ENCODE results near the gene TBCC.
"Not testable (repeated sequence)": the region's sequence is repeated elsewhere in the genome, so short reads cannot be mapped to it uniquely, and the experiment has no call there.

Gene TBCC

DNA sequence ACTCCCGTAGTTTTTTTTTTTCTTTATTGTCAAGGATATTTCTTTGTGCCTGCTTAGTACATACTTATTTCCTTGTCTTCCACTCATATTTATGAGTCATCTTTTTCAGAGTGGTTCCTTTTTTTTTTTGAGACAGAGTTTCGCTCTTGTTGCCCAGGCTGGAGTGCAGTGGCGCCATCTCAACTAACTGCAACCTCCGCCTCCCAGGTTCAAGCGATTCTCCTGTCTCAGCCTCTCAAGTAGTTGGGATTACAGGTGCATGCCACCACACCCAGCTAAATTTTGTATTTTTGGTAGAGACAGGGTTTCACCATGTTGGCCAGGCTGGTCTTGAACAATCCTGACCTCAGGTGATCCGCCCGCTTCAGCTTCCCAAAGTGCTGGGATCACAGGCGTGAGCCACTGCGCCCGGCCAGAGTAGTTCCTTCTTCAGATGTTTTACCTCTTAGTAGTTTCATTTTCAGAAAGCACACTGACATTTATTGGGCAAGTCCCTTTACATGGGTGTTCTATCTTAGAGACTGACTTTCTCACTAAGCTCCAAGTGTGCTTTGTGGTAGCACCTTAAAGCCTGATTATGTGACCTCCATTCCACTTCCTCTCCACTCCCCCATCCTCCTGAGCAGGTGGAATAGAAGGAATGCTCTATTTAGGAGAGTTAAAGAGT, 29.1 kb upstream of the TBCC start:
- H3K4me3 ChIP-seq (ENCODE audit: low read depth, low read length); DNase-seq (ENCODE audit: low read depth): not testable (repeated sequence)

DNA sequence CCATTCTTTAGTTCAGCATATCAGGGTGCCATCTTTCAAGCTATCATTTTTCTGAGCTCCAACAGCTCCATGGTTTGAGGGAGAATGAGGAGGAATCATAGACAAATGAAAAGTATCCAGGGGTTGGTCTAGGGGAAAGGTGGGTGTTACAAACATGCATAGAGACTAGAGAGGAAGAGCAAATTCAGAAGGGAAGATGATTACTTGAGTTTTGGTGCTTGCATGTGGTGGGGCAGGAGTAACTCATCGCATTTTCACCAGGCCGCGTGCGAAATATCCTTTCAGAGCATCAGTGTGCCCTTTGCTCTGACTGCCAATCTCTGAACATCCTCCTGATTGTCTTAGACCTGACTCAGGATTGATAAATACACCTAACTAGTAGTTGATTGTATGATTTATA, 28.3 kb upstream of the TBCC start:
- no peak overlapping the region for H3K4me3 ChIP-seq (ENCODE audit: low read depth, low read length)
- DNase-seq (ENCODE audit: low read depth), result no peak

GRCh38 chr6:42771741-42772100, 25.8 kb upstream of the TBCC start:
- no peak overlapping the region for H3K4me3 ChIP-seq (ENCODE audit: low read depth, low read length)
- no peak for DNase-seq (ENCODE audit: low read depth)

- DNase-seq (ENCODE audit: low read depth), result no peak
These were observed 23.9 kb upstream of the TBCC start for GRCh38 chr6:42769836-42770235.

DNA sequence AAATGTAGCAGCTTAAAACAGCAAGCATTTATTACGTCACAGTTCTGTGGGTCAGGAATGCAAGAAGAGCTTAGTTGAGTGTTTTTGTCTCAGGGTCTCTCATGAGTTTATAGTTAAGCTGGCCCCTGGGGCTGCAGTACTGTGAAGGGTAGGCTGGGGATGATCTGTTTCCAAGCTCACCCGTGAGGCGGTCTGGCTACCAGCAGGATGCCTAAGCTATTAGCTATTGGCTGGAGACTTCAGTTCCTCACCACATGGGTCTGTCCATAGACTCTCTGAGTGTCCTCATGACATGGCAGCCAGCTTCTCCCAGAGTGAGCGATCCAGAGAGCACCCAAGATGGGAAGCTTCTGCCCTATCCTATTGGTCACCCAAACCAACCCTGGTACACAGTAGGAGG, 23.1 kb upstream of the TBCC start:
- H3K4me3 ChIP-seq (ENCODE audit: low read depth, low read length), result no peak overlapping the region
- no peak for DNase-seq (ENCODE audit: low read depth)

More at GRCh38 chr6:42769836-42770235, 23.9 kb upstream of the TBCC start:
- H3K4me3 ChIP-seq (ENCODE audit: low read depth, low read length), result no peak overlapping the region

DNA sequence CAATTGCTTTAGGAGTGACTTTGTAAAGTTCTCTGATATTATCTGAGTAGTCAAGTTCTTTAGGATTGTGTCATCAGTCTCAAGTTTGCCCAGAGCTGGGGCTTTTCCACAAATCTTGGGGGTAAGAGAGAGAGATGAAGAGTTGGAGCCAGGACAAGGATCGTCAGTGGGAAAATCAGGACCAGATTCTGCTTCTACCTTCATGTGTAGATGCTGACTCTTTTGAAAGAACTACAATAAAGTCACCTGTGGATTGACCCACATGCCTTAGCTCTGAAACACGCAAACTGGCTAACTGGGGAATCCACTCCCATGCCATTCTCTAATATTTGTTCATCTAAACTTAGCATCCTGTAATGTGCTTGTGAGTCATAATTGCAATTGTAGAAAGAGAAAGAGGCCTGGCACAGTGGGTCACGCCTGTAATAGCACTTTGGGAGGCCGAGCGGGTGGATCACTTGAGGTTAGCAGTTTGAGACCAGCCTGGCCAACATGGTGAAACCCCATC, 20.3 kb upstream of the TBCC start:
- DNase-seq (ENCODE audit: low read depth), result peak; percentile 27
- H3K4me3 ChIP-seq (ENCODE audit: low read depth, low read length), result no peak overlapping the region

DNA sequence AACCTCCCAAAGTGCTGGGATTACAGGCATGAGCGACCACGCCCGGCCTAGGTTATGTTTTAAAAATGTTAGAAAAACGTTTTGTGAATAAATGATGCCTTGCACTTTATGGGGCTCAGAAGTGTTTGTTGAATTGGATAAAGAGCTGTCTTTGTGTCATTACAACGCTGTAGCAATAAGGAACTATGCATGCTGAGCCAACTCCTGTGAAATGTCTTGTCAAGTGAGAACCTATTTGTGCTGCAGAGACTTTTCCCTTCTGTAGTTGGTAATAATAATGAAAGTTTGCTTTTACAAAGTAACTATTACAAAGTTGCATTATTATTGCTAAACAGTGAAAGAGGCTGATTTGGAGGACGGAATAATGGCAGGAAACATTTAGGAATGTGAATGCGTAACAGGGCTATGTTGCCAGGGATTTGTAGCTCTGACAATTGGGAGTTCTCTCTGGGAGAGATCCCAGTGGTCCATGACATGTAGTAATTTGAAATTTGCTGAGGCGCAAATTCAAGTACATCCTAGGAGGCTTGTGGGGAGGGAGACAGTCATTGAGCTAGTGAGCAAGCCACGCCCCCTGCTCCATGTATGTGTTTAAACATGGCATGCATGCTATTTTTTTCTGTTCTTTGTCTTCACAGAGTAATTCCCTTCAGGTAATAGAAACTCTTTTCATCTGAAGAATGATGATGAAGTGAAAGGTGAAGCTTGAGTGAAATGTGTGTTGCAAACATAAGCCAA, 19.2 kb upstream of the TBCC start:
- DNase-seq (ENCODE audit: low read depth), result no peak
- no peak overlapping the region for H3K4me3 ChIP-seq (ENCODE audit: low read depth, low read length)

GRCh38 chr6:42762950-42763349, 17.0 kb upstream of the TBCC start:
- H3K4me3 ChIP-seq (ENCODE audit: low read depth, low read length), result no peak overlapping the region
- DNase-seq (ENCODE audit: low read depth), result no peak

DNA sequence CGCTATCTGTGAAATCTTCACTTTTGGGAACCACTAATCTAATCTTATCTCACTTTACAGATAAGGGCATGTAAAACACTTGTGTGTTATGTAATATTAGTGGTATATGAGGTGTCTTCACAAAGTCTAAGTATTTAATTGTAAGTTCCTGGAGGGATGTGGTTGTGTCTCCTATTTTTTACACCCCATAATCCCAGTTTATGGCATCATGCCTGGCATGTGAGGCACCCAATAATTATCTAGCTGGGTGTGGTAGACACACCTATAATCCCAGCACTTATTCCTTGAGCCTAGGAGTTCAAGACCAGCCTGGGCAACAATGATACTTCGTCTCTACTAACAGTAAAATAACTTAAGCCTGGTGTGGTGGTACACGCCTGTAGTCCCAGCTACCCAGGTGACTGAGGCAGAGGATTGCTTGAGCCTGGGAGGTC, 16.5 kb upstream of the TBCC start:
- no peak for DNase-seq (ENCODE audit: low read depth)

DNA sequence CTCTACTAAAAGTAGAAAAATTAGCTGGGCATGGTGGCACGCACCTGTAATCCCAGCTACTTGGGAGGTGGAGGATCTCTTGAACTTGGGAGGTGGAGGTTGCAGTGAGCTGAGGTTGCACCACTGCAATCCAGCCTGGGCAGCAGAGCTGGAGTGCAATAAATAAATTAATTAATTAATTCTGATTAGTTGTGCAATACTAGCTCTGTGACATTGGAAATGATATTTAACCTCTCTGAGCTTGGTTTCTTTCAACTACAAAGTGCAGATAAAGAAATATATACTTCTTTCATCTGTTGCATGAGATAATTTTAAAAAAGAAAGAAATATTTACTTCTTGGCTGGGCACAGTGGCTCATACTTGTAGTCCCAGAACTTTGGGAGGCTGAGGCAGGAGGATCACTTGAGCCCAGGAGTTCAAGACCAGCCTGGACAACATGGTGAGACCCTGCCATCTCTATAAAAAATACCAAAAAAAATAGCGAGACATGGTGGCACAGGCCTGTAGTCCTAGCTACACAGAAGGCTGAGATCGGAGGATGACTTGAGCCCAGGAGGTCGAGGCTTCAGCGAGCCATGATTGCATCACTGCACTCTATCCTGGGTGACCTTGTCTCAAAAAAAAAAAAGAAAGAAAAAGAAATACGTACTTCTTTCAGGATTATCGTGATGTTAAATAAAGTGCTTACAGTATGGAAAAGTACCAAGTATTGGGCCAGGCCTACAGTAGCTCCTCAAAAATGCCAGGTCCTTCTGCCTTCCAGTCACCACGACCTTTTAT, 15.6 kb upstream of the TBCC start:
- no peak overlapping the region for H3K4me3 ChIP-seq (ENCODE audit: low read depth, low read length)
- no peak for DNase-seq (ENCODE audit: low read depth)

More for the DNA sequence above, 16.5 kb upstream of the TBCC start:
- H3K4me3 ChIP-seq (ENCODE audit: low read depth, low read length), result no peak overlapping the region

DNA sequence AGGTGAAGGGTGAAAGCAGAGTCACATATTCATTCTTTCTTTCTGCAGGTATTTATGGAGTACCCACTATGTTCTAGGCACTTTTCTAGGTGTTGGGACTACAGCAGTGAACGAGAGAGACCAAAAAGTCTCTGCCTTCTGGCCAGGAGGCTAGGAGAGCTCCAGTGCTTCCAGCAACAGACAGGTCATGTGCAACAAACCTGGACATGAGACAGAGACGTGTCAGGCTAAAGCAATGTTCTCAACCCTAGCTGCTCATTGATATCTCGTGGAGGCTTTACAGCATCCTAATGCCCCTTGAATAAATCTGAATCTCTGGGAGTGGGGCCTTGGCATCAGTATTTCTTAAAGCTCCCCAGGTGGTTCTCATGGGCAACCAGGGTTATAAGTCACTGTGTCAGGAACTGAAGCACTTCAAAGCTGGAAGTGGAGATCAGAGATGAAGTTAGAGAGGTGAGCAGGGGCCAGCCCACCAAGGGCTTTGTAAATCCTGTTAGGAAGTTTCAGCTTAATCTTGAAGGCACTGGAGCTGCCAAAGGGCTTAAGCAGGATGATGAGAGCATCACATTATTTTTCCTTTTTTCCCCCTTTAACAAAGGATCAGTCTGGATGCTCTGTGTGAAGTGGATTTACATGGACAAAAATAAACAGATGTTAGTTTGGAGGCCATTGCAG, 13.0 kb upstream of the TBCC start:
- DNase-seq (ENCODE audit: low read depth), result no peak
- H3K4me3 ChIP-seq (ENCODE audit: low read depth, low read length), result no peak overlapping the region

DNA sequence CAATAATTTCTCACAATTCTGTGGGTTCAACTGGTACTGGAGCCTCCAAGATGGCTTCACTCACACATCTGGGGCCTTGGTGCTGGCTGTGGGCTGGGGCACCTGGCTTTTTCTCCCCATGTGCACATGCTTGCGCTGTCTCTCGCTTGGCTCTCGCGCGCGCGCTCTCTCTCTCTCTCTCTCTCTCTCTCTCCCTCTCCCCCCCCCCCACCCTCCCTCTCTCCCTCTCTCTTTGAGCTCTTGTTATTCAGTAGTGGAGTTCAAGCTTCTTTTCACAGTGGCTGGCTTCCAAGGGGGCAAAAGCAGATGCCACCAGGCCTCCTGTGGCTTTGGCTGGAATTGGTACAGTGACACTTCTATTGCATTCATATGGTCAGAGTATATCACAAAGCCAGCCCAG, 10.8 kb upstream of the TBCC start:
- H3K4me3 ChIP-seq (ENCODE audit: low read depth, low read length), result no peak overlapping the region
- no peak for DNase-seq (ENCODE audit: low read depth)

DNA sequence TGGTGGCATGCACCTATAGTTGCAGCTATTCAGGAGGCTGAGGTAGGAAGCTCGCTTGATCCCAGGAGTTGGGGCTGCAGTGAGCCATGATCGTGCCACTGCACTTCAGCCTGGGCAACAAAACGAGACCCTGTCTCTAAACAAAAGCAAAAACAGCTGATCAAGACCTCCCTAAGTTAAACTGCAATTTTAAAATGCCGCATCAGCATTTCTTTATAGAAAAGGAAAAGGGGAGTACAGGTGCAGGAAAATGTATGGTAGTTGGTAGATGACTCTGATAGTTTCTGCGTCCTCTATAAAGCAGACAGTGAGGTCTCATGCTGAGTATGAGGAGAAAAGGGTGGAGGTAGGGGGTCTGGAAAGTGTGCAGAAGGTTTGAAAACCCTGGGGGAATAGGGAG, 8.9 kb upstream of the TBCC start:
- no peak for DNase-seq (ENCODE audit: low read depth)
- H3K4me3 ChIP-seq (ENCODE audit: low read depth, low read length), result no peak overlapping the region

DNA sequence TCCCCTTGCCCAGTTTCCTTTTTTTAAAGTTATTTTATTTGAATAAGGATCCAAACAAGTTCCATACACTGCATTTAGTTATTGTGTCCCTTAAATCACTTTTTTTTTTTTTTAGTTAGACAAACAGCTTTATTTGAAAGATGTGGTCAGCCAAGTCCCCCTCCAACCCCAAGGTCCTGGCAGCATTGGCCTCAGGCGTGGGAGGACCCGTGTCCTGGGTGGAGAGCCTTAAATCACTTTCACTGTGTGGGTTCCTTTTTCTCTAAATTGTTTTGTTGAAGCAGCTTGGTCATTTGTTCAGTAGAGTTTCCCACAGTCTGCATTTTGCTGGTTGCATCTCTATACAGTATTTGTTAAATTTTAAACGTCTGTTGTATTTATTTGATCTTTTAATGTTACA, 5.2 kb upstream of the TBCC start:
- no peak overlapping the region for H3K4me3 ChIP-seq (ENCODE audit: low read depth, low read length)
- DNase-seq (ENCODE audit: low read depth), result no peak

DNA sequence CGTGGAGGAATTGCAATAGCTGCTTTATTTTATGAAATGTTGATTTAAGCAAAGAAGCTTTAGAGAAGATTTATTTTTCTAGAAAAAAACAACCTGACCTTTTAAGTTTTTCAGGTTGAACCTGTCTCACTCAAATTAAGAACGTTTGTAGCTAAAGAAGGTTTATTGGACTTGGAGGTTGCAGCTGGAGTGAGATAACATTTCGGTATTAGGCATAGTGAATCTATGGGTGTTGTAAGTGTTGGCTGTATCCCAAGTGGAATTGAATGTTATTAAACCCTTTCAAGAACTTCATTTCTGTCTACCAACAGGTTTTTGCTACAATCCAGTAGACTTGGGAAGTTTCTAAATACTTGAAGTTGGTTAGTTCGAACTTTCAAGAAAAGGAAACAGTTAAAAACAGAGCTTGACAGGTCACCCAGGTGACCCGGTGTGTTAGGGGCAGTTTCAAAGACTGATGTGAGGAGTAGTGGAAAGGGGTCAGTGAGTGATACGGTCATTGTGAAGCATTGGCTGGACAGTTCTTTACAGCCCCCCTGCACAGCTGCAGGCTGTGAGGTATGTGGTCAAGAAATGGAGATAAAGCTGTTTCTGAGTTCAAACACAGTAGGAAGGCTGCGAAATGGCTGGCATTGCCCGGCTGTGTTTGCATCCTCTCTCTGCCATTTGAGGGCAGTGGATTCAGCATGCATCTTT, 2.4 kb upstream of the TBCC start:
- no peak overlapping the region for H3K4me3 ChIP-seq (ENCODE audit: low read depth, low read length)
- no peak for DNase-seq (ENCODE audit: low read depth)

- peak overlapping the region; percentile 96 for H3K4me3 ChIP-seq (ENCODE audit: low read depth, low read length)
- DNase-seq (ENCODE audit: low read depth), result peak; percentile 73
These were observed 824 bp upstream of the TBCC start for GRCh38 chr6:42746463-42747391.

DNA sequence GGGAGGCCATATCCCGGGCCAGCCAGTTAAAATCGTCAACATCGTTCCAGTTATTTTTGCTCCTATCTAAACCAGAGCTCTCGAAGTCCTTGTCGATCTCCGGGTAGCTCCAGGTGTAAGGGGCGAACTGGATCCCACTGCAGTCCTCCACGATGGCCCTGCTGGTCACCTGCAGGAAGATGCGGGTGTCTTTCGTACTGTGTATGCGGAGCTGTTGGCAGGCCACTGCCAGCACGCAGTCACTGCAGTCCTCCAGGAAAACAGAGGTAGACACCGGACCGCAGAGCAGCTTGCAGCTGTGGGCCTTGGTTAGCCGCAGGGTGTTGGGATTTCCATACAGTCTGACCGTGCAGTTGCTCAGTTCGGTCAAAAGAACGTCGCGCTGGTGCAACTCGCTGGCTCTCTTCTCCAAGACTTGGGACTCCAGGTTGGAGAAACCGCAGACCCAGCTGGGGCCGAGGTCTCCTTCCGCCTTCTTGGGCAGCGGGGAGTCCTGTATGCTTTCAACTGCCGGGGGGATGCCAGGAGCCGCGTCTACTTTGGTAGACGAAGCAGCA, 742 bp downstream of the TBCC start:
- peak overlapping the region; percentile 96 for H3K4me3 ChIP-seq (ENCODE audit: low read depth, low read length)
- DNase-seq (ENCODE audit: low read depth), result peak; percentile 40

DNA sequence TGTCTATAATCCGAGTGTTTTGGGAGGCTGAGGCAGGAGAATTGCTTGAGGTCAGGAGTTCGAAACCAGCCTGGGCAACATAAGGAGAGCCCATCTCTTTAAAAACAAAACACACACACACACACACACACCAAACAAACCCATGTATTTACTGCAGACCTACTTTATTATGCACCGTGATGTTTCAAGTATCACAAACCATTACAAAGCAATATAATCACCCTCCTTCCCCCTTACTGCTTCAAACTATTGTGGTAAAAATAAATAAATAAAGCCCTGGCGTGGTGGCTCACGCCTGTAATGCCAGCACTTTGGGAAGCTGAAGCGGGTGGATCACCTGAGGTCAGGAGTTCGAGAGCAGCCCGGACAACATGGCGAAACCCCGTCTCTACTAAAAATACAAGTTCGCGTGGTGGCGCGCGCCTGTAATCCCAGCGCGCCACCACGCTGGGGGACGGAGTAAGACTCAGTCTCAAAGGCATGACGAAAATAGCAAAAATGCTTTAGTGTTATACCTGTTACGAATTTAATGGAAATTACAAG, 1.5 kb downstream of the TBCC start:
- no peak for DNase-seq (ENCODE audit: low read depth)

More for the DNA sequence above, 1.5 kb downstream of the TBCC start:
- H3K4me3 ChIP-seq (ENCODE audit: low read depth, low read length), result peak overlapping the region; percentile 96

All from skeletal muscle cell (primary cell).